ENCODE results near the gene GNAZ.

Gene GNAZ

DNA sequence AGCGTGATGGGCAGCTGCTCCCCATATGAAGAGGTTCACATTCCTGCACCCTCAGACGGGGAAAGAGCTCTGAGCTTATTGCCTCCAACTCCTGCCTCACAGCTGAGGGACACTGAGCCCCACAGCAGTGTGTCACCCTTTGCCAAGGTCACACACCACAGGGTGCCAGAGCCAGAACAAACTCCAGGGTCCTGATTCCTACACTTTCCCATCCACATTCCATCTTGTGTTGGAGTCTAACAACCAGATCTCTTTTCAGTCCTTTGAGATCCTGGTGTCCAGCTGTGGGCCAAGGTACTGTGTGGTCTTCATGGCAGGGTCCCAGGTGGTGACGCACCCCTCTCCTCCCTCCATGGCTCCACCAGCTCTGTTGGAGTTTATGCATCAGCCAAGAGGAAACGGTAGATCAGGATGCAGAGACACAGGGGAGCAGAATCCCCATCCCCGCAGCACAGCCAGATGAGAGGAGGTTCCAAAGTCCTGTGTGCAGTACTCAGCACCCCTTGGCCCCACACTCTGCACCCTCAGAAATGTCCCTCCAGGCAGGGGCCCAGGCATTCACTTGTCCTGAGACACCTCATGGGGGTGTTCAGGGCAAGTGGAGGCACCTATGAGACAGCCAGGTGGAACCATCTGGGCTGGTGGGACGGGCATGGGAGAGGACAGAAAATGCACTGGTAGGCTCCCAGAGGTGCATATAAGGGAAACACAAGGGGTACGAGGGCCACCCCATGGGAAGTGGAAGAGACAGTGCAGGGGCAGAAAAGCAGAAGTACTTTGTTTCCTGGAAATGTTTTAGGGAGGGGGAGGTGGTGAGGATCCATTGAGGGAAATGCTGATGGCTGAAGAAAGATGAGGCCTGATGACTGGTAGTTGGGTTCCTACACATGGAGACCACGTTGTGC, 32.6 kb upstream of the GNAZ start:
- no peak for TF ChIP-seq GATA3 (IDR thresholded peaks at IDR 0.05; ENCODE audit: low read depth, low read length)
- TF ChIP-seq GATA2 (IDR thresholded peaks at IDR 0.05; ENCODE audit: low read depth, low read length), result no peak

DNA sequence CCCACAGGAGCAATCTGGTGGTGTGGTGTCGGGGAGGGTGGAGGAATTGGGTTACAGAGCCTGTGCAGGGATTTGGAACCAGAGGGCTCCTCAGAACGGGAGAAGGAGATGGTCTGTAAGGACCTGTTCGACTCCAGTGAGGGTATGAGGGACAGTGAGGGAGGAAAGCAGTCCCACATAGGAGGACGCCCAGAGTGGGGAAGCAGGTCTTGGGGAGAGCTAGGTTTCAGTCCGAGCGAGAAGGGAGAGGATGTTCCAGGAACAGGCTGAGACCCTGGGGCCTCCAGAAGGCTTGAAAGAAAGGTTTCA, 32.0 kb upstream of the GNAZ start:
- TF ChIP-seq GATA2 (IDR thresholded peaks at IDR 0.05; ENCODE audit: low read depth, low read length) (no peak), GATA3 (IDR thresholded peaks at IDR 0.05; ENCODE audit: low read depth, low read length) (no peak)

DNA sequence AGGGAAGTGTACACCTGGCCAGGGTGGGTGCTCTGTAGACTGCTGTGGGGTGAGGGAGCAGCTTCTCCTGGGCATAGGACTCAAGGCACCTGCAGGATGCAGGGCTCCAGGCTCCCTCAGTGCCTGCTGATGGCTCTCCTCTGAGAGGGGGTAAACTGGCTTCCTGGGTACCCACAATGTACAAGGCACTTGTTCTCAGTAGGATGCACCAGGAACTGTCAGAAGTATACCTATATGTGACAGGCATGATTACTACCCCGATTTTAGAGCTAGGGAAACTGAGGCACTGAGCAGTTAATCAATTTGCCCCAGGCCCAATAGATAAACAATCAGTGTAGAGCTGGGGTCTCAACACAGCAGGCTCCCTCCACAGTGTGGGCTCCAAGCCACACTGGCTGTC, 31.4 kb upstream of the GNAZ start:
- TF ChIP-seq GATA3 (IDR thresholded peaks at IDR 0.05; ENCODE audit: low read depth, low read length) (no peak), GATA2 (IDR thresholded peaks at IDR 0.05; ENCODE audit: low read depth, low read length) (no peak)

DNA sequence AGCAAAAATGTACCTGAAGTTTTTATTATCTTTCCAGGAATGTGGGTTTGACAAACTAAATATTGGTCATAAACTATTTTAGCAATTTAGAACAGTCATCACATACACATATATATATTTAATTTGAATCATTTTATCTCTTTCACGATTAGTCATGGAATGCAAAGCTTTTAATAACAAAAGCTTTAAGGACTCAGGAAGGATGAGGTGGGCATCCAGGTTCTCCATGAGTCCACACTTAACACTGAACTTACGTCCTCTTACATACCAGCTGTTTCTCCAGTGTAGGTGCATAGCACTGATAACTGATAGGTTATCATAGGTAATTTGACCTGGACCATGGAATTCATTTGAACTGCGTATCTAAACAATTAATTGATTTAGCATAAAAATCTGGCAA, 28.1 kb upstream of the GNAZ start:
- TF ChIP-seq GATA2 (IDR thresholded peaks at IDR 0.05; ENCODE audit: low read depth, low read length) (no peak), GATA3 (IDR thresholded peaks at IDR 0.05; ENCODE audit: low read depth, low read length) (no peak)

DNA sequence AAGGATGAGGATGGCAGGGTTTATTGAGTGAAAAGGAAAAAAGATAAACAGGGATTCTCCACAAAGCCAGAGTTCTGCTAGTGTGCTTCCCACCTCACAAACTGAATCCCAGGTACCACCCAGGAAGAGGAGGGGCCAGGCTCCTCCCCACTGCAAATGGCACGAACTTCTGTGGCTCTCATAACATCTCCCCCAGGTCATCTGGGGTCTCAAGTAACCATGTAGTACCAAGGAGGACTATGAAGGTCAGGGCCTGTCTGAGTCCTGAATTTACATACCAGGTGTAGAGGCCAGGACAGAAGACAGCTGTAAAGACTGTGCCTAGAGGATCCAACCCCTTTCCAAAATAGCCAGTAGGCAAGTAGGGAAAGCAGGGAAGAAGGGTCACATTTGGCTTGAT, 25.7 kb upstream of the GNAZ start:
- TF ChIP-seq GATA2 (IDR thresholded peaks at IDR 0.05; ENCODE audit: low read depth, low read length) (no peak), GATA3 (IDR thresholded peaks at IDR 0.05; ENCODE audit: low read depth, low read length) (no peak)

DNA sequence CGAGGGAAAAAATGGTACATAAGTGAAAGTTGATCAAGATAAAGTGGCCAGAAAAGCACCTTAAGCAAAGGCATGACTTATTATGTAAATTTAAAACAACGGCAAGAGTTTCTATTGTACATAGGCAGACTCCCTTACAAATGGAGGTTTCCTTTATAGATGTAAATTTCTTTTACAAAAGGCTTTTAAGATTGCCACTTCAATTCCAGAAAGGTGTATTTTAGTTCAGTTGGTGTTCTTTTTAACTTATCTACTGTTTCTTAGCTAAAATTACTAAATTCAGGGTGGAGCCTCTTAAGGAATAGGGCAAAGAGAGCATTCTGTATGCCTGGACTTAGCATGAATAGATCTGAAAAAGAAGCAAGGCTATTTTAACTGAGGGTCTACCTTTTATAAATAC, 24.9 kb upstream of the GNAZ start:
- TF ChIP-seq GATA3 (IDR thresholded peaks at IDR 0.05; ENCODE audit: low read depth, low read length) (no peak), GATA2 (IDR thresholded peaks at IDR 0.05; ENCODE audit: low read depth, low read length) (no peak)

DNA sequence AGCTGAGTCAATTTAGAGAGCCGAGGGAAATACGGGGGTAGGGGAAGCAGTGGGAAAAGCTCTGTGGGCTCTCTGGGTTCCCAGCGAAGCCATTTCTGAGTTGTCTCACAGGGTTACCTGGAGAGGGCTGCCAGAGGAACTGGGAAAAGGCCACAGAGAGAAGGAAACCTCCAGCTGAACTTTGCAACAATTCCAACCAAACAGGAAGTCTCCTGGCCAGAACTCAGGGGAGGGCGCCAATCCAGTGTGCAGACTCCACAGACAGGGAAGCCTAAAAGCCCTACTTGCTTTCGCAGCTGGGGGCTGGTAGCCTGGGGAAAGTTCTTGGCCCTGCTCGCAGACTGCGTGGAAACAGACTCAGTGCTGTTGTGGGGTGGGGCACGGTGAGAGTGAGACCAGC, 23.1 kb upstream of the GNAZ start:
- TF ChIP-seq GATA3 (IDR thresholded peaks at IDR 0.05; ENCODE audit: low read depth, low read length) (no peak), GATA2 (IDR thresholded peaks at IDR 0.05; ENCODE audit: low read depth, low read length) (no peak)

DNA sequence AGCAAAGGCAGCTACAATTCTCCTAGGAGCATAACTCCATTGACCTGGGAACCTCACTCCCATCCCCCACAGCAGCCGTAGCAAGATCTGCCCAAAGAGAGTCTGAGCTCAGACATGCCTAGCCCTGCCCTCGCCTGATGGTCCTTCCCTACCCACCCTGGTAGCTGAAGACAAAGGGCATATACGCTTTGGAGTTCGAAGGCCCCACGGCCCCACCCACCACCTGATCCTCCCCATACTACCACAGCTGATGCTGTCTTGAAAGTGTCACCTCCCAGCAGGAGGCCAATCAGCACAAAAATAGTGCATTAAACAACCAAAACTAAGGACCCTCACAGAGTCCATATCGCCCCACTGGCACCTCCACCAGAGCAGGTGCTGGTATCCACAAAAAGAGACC, 22.6 kb upstream of the GNAZ start:
- no peak for TF ChIP-seq GATA2 (IDR thresholded peaks at IDR 0.05; ENCODE audit: low read depth, low read length)
- no peak for TF ChIP-seq GATA3 (IDR thresholded peaks at IDR 0.05; ENCODE audit: low read depth, low read length)

DNA sequence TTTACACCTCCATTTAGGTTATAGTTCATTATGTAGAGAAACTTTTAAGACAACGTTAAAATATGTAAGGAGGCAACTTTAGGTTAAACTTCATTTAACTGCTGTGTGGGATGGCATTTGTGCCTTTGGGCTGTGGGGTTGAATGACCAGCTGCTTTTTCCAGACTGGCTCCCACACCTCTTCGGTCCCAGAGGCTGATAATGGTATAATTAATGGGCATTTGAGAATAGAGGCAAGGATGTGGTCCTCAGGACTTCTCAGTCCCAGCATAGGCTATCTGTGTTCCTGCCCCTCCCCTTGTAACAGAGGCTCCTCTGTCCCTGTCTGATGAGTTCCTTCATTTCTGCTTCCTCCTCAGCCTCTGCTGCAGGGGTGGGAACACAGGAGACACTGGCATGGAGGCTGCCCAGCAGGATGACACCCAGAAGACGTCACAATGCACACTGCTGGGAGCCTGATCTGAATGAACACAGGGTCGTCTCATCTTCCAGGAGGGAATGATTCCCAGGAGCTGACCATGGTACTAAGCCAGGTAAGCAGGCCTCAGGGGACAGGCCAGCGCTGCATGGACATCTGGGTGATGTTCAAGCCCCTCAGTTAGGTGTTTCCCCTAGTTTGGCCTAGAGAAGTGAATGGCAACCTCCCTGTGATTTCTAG, 17.1 kb upstream of the GNAZ start:
- TF ChIP-seq GATA2 (IDR thresholded peaks at IDR 0.05; ENCODE audit: low read depth, low read length) (no peak), GATA3 (IDR thresholded peaks at IDR 0.05; ENCODE audit: low read depth, low read length) (no peak)

DNA sequence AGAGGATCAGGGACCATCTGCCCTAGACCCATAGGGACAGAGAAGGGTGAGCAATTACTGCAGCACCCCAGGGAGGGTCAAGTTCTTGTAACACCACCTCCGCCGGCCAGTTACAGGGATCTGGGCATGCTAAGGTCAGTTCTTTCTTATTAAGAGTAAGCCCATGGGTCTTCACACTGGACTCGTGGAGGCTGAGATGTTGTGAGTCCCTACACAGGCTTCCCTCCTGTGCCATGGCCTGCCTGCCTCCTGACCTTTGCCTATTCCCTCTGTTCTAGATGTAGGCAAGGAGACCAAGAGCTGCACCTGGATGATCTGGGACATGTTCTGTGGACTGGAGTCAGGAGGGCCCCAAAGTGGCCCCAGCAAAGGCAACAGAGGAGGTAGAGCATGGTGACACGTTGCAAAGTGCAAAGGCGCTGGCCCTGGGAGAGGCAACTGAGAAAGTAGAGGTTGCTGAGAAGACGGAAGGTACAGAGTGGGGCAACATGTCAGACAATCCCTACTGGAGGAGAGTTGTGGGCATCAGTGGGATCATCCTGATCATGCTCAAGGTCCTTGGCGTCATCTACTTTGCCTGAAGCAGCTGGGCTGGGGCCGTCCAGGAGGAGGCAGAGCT, 16.3 kb upstream of the GNAZ start:
- TF ChIP-seq GATA3 (IDR thresholded peaks at IDR 0.05; ENCODE audit: low read depth, low read length) (no peak), GATA2 (IDR thresholded peaks at IDR 0.05; ENCODE audit: low read depth, low read length) (no peak)

DNA sequence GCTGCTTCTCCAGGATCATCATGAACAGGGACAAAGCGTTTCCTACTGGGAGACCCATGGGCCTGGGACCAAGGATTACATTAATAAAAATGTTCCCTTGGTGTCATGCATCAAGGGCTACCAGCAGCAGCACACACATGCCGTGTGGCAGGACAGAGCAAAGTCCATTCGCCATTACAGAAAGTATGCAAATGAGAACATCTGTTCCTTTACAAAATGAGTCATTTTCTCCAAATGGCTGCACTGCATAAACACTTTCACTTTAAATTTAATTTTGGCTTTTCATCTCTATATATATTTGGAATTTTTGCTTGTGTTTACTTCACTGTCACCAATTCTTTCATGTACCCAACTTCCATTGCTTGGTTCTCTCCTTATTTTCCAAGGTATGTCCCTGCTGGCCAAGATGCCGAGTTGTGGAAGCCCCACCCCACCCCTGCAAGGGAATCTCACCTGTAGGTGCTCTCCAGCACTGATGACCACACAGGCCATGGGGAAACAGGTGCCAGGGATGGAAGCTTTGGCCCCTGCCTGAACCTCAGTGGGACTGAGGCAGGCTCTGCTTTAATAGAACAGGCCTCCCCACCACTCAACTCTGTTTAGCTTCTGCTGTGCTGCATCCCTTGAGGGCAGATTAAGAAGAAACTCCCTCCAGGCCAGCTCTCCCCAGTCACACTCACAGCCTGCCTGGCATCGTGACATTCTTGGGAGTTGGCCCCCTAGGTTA, 15.6 kb upstream of the GNAZ start:
- no peak for TF ChIP-seq GATA3 (IDR thresholded peaks at IDR 0.05; ENCODE audit: low read depth, low read length)

DNA sequence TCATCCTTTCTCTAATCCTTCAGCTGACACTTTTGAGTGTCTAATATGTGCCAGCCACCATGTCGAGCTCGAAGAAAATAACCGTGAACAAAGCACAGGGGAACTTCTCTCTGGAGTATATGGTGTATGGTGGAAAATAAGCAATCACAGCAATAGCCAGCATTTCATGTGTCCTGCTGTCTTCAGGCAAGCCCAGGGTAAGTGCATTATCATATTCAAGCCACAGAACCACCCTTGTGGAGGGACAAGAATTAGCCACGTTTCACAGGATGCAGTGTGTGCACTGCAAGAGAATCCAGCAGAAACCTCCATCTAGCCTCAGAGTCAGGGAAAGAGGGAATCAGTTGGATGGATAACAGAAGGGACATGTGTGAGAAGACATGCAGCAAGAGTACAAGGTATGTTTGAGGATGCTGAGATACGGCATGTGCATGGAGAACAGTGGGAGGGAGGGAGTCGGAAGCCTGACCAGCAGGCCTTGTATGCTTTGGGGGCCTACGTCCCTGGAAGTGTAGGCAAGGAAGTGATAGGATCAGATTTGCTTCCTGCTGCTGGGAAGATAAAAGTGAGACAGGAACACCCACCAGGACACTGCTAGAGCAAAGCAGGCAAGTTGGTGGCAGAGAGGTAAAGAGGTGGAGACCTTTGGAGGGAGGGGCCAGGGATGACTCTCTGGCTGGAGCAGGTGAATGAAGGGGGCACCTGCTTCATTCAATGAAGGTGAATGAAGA, 14.7 kb upstream of the GNAZ start:
- TF ChIP-seq GATA2 (IDR thresholded peaks at IDR 0.05; ENCODE audit: low read depth, low read length), result no peak
- TF ChIP-seq GATA3 (IDR thresholded peaks at IDR 0.05; ENCODE audit: low read depth, low read length), result no peak

DNA sequence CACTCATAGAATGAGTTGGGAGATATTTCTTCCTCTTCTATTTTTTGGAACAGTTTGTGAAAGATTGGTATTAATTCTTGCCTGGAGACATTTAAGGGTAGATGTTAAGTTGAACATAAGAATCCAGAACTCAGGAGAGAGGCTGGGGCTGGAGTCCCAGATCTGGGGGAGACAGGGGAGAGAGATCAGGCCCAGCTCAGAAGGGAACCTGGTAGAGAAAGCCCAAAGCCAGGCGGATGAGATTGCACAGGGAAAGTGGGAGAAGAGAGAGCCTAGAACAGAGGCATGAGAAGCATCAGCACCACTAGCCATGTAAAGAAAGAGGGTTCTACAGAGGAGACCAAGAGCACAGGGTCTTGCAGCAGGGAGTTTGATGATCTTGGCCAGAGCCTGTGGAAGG, 13.0 kb upstream of the GNAZ start:
- TF ChIP-seq GATA2 (IDR thresholded peaks at IDR 0.05; ENCODE audit: low read depth, low read length), result no peak
- no peak for TF ChIP-seq GATA3 (IDR thresholded peaks at IDR 0.05; ENCODE audit: low read depth, low read length)

DNA sequence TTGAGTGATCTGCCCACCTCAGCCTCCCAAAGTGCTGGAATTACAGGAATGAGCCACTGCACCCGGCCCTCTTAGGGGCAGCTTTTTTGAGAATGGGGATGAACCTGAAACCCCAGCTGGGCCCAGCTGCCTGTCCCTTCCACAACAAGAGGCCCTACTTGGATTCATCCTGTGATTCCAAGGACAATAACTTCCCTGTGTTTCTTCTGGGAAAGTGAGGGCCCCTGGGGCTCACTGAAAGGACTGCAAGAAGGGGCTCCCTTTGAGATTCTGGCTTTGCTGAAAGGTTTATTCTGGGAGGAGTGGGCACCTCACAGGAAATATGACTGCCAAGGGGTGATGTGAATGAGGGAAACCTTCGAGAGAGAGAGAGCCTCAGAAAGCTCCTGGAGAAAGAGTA, 12.3 kb upstream of the GNAZ start:
- no peak for TF ChIP-seq GATA3 (IDR thresholded peaks at IDR 0.05; ENCODE audit: low read depth, low read length)
- TF ChIP-seq GATA2 (IDR thresholded peaks at IDR 0.05; ENCODE audit: low read depth, low read length), result no peak
